Inflammatory macrophage treated with lipopolysaccharide for 4 hours (primary cell): ENCODE data around the gene NTMT1.
"Not testable (repeated sequence)": the region's sequence is repeated elsewhere in the genome, so short reads cannot be mapped to it uniquely, and the experiment has no call there.

Source experiments
- DNase-seq: peaks from one replicate; pipeline ENCODE4 v3.0.0-alpha.2; 2020

The NTMT1 gene, protein sequence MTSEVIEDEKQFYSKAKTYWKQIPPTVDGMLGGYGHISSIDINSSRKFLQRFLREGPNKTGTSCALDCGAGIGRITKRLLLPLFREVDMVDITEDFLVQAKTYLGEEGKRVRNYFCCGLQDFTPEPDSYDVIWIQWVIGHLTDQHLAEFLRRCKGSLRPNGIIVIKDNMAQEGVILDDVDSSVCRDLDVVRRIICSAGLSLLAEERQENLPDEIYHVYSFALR

GRCh38 chr9:129626079-129626624 lies at the start of gene NTMT1:
NTMT1 (plus strand) TSS chr9:129626163; CDS start chr9:129632704, 6,541 bp downstream.
- DNase-seq: peak; percentile 88

GRCh38 chr9:129576546-129577543 lies 49.1 kb upstream of the NTMT1 start:
- DNase-seq: no peak

DNA sequence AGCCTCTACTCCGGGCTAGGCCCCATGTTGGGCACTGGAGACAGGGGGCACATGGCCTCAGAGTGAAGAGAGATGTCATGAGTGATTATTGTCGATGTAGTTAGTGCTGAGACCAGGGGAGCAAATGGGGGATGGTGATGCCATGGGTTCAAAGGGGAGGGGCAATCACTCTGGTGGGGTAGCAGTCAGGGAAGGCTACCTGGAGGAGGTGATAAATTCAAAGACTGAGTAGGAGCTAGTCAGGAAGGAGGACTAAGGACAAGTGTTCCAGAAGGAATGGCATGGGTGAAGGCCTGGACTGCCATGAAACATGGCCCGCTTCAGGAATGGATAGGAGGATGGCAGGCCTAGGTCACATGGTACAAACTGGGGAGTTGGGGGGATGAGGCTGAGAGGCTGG lies 46.7 kb upstream of the NTMT1 start:
- no peak for DNase-seq

- peak; percentile 10 for DNase-seq
Measured at GRCh38 chr9:129580211-129580915, 45.6 kb upstream of the NTMT1 start.

DNA sequence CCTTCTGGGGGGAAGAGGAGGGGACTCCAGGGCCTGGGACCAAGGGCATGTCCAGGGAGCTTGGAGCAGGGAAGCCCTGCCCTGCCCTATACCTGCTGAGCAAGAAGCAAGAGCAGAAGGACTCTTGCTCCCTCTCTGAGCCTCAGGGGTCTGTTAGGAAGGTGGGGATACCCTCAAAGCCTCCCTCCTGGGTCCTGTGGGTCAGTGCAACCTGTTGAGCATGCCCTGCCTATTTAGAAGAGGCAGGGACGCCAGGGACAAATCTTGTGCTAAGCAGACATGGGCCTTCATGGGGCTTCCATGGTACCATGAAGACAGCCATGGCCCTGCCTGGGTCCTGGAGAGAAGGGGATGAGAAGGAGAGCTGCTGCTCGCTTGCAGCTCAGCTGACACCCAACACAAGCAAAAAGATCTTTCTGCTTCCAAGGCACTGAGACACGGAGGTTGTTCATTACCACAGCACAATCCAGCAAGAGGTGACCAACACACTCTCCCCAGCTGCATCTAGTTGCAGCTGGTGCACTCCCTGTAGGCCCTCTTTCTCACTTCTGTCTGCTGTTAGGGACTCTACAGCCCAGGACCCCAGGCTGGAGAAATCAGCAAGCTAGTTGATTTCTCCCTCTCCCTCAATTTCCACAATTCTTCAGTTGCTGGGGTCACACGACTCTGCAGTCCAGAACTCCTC lies 44.3 kb upstream of the NTMT1 start:
- DNase-seq: no peak

GRCh38 chr9:129582855-129583254 lies 43.1 kb upstream of the NTMT1 start:
- no peak for DNase-seq

GRCh38 chr9:129583308-129584038 lies 42.5 kb upstream of the NTMT1 start:
- DNase-seq: no peak

GRCh38 chr9:129584136-129584535 lies 41.8 kb upstream of the NTMT1 start:
- DNase-seq: peak; percentile 87

- no peak for DNase-seq
Measured at GRCh38 chr9:129585352-129585751, 40.6 kb upstream of the NTMT1 start.

GRCh38 chr9:129586245-129586644 lies 39.7 kb upstream of the NTMT1 start:
- no peak for DNase-seq

- no peak for DNase-seq
Measured at GRCh38 chr9:129586685-129587084, 39.3 kb upstream of the NTMT1 start.

- DNase-seq: no peak
Measured at GRCh38 chr9:129587487-129588262, 38.3 kb upstream of the NTMT1 start.

DNA sequence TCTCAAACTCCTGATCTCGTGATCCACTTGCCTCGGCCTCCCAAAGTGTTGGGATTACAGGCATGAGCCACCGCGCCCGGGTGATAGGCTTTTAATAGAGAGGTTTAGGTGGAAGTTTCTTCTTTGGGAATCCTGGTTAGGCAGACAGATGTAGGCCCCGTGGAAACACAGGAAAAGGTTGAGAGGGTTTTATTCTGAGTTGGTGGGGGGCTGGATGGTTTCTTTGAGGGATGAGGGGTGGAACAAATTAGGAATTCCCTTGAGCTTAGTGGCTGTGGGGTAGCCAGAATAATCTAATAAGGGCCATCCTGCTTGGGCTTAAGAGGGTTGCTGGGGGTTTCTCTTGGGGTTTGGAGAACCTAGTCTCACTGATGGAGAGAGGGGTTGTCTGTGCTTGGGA lies 35.5 kb upstream of the NTMT1 start:
- DNase-seq: no peak

DNA sequence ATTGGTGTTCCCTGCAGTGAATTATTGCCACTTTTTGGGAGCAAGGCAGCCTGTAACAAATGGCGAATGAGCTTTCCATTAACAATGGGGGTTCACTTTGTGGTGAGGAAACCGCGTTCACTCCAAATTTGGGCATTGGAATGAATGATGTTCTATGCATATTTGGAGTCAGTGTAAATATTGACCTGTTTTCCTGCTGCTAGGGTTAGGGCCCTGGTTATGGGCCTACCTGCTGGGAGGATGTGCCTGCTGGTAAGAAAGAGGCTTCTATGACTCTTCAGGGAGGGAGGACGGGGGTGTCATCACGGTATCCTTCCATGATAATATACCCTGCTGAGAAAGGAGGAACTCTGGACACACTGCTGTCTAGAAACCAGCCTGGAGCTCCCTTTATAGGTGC lies 34.0 kb upstream of the NTMT1 start:
- no peak for DNase-seq

DNA sequence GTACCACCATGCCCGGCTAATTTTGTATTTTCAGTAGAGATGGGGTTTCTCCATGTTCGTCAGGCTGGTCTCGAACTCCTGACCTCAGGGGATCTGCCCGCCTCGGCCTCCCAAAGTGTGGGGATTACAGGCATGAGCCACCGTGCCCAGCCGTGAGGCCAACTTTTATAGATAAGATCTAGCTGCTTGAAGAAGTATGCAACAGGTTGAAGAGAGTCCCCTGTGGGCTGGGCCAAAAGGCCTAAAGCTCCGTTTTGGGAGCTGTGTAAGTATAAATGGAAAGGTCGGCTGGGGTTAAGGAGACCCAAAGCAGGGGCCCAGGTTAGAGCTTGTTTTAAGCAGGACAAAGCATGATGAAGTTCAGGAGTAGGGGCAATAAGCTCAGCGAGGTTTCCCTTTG lies 33.2 kb upstream of the NTMT1 start:
- not testable (repeated sequence) for DNase-seq

DNA sequence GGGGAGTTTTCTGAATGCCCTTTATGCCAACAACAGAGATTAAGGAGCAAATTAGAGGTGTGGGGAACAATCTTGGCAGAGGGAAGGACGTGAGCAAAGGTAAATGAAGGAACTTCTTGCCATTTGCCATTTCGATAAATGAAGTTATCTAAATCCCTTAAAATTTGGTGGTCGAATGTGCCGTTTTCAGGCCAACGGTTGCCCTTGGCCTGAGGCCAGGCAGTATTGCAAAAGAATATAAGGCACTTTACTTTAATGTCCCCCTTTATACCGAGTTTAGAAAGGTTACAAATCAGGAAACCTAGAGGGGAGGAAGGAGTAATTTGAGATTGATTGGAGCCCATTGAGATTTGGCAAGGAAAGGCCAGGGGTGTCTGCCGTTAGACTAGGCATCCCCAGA lies 31.3 kb upstream of the NTMT1 start:
- no peak for DNase-seq

DNA sequence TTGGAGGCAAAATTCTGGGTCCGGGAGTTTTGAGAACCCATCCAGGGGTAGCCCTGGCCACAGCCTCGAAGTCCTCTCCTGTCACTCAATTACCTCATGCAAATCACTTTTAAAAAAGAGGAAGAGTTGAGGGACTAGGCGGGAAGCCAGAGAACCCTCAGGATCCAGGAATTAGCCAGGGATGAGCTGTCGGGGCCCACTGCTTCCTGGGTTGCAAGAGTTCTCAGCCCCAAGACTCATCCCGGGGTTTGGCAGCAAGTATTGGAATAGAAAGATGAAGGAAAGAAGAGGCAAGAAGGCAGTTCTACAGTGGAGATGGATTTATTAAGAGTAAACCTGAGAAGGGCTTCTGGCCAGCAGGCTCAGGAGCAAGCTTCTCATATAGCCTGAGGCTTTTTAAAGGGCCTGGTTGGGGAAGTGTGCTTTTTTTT lies 30.6 kb upstream of the NTMT1 start:
- DNase-seq: peak; percentile 40

DNA sequence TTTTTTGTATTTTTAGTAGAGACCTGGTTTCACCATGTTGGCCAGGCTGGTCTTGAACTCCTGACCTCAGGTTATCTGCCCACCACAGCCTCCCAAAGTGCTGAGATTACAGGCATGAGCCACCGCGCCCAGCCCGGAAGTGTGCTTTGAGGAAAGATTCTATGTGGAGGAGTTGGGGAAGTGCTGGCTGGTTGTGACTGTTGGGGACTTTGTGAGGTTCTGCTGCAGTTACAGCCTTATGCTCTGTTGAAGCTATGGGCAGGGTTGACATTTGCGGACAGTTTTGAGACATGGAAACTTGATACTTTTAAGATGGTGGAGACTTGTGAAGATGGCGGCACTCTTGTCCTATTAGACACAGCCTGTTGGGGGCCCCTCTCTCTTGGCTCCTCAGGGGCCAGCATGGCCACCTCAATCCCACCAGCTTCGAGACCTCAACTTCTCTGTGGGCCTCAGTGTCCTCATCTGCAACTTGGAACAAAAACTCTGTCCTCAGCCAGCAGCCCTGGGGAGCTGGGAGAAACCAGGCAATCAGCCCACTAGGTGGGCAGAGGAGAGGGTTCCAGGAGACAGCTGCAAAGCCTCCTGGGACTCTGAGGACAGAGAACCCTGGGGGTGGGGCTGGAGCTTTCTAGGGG lies 29.9 kb upstream of the NTMT1 start:
- peak; percentile 78 for DNase-seq

DNA sequence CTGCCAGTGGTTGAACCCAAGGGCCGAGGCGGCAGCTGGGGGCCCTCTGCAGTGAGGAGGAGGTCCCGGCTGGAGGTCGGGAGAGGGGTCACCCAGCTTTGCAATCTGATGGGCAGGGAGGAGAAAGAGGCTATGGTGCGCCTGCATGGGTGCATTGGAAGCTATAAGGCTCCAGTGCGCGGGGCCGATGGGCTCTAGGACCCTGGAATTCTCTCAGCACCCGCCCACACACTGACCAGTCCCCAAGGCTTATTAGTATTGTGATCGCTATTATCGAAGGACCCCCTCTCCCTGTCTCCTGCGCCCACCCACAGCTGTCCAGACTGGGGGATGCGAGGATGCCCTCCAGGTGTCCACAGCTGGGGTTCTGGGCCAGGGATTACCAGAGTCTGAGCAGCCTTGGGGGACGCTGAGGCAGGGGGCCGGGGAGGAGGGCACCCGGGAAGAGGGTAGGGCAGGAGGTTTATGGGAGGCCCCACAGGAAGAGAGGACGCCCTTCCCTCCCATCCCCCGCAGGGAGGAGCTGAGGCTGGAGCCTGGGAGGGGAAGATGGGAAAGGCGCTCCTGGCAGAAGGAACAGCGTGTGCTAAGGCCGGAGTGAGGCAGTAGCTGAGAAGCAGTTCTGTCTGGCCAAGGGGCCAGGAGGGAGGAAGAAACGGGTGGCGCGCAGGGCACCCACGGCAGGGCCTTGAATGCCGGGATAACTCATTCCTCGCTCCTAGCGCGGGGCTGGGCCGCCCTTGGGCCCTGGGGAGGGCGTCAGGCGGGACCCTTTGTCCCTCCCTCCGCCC lies 29.2 kb upstream of the NTMT1 start:
- no peak for DNase-seq
